HG02840 (cell line): ENCODE results near the gene SPEF1.
"Not testable (repeated sequence)": the region's sequence is repeated elsewhere in the genome, so short reads cannot be mapped to it uniquely, and the experiment has no call there.

Experiments
- ATAC-seq: cut with Tn5 transposase; IDR thresholded peaks from one replicate; pipeline ENCODE4 v1.9.1; 2021; ENCODE audit warnings: mild to moderate bottlenecking, moderate library complexity, moderate number of reproducible peaks; ENCODE audit not compliant: unreplicated experiment, low FRiP score

The SPEF1 gene, protein sequence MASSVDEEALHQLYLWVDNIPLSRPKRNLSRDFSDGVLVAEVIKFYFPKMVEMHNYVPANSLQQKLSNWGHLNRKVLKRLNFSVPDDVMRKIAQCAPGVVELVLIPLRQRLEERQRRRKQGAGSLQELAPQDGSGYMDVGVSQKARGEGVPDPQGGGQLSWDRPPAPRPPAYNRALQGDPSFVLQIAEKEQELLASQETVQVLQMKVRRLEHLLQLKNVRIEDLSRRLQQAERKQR

GRCh38 chr20:3781153-3781910, at the start of gene SPEF1:
TSS of gene SPEF1 (minus strand) at chr20:3781448. CDS start at chr20:3781287, 161 bp downstream.
- peak; percentile 52 for ATAC-seq

- not testable (repeated sequence) for ATAC-seq
These were observed 48.6 kb upstream of the SPEF1 start for GRCh38 chr20:3829891-3830290.

GRCh38 chr20:3828798-3829197, 47.5 kb upstream of the SPEF1 start:
- ATAC-seq: no peak

DNA sequence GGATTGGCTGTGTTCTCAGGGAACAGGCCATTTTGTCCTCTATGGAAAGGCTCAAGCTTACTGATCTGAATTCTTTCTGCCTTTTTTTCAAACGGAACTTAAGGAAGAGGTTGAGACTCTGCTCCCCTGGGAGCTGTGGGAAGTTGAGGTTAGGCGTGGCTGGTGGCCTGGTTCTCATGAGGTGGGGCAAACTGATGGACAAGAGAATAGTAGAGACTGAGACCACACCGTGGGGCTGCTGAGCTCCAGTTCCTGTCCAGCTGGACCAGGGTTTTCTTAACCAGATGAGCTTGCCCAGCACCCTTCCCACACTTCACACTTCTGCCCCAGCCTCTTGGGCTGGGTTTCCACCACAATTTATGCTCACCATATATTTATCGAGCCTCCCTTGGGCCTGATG, 45.2 kb upstream of the SPEF1 start:
- ATAC-seq: no peak

DNA sequence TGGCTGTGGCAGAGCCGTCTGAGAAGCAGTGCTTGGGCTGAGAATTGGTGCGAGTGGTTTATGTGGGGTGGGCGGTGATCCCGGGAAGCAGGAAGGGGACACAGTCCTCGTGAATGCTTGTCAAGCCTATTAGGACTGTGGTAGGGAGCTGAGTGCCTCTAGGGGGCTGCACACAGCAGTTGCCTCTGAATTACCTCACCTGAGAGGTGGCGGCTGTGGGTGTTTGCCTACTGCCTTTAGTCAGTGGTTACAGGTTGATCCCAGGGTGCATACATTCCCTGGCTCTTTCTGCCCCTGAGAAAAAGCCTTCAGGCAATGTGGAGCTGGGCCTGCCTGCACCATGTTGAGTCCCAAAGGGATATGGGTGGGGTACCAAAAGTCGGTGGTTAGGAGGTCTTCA, 44.3 kb upstream of the SPEF1 start:
- no peak for ATAC-seq

DNA sequence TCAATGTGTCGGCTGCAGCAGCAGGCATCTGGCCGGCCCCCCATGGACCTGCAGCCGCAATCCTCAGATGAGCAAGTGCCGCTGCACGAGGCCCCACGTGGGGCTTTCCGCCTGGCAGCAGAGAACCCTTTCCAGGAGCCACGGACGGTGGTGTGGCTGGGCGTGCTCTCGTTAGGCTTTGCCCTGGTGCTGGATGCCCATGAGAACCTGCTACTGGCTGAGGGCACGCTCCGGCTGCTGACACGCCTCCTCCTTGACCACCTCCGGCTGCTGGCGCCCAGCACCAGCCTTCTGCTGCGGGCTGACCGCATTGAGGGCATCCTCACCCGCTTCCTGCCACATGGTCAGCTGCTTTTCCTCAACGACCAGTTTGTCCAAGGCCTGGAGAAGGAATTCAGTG, 42.6 kb upstream of the SPEF1 start:
- no peak for ATAC-seq

GRCh38 chr20:3821996-3822395, 40.7 kb upstream of the SPEF1 start:
- ATAC-seq: no peak

GRCh38 chr20:3820901-3821727, 39.9 kb upstream of the SPEF1 start:
- ATAC-seq: no peak

DNA sequence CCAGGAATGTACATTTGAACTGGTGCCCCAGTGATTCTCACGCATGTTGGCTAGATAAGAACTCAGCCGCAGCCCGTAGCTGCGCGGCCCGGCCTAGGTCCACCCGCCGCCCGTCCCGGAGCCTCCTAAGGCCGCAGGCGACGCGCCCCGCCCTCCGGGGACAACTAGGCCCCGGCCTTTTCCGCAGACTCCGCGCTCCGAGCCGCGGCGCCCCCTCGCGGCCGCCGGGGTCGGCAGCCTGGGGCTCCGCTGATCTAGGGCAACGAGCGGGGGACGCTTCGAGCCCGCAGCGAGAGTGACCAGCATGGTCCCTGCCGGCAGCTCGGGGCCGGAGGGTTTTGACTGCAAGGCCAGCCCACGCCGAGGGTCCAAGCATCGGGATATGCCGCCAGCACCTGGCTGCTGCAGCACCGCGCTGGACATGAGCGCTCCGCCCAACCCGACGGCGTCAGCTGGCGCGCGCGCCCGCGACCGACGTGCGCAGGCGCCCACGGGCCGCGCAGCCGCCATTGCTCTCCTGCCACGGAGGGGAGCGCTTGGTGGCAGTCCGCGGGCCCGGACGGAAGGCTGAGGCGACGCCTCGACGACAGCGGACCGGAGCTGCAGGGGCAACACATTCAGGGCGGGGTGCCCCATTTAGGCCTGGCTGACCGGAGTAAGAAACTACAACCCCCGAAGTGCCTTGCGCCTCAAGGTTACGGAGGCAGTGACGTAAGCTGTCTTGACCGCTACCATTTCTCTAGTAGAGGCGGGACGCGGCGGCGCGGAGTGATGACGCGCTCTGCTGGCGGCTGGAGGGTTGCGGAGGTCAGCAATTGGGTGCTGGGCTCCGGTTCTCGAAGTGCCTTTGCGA, 39.0 kb upstream of the SPEF1 start, which contains the start of gene AP5S1:
AP5S1 (plus strand) TSS at position 500 of the 853 bp plus-strand sequence. CDS start 1,571 bp downstream, outside the sequence.
- ATAC-seq: peak; percentile 81

DNA sequence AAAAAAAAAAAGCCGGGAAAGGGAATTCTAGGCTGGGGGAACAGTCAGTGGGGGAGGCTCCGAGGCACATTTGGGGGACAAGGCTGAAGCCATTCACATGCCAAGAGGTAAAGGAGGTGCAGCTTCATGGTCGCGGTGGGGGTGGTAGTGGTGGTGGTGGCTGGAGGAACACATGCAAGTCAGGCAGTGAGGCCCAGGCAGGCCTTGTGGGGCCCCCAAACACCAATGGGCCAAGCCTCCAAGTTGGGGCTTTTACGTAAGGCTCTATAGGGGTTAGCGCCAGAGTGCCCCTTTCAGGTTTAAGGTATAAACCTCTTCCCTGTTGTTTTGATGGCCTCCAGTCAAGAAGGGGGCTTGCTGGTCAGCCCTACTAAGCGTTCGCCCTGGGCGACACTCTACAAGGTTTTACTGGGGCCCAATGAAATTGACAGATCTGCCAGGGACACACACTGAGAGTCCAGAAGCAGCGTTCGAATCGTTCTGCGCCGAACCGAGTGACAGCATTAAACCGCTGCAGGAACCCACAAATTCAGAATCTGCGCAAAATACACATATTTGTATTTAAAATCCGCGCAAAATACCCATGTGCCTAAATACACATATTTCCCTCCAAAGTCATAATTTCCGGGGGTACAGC, 38.3 kb upstream of the SPEF1 start:
- no peak for ATAC-seq

- no peak for ATAC-seq
These were observed 37.2 kb upstream of the SPEF1 start for GRCh38 chr20:3818155-3819151.

- no peak for ATAC-seq
These were observed 34.6 kb upstream of the SPEF1 start for GRCh38 chr20:3815703-3816315.

DNA sequence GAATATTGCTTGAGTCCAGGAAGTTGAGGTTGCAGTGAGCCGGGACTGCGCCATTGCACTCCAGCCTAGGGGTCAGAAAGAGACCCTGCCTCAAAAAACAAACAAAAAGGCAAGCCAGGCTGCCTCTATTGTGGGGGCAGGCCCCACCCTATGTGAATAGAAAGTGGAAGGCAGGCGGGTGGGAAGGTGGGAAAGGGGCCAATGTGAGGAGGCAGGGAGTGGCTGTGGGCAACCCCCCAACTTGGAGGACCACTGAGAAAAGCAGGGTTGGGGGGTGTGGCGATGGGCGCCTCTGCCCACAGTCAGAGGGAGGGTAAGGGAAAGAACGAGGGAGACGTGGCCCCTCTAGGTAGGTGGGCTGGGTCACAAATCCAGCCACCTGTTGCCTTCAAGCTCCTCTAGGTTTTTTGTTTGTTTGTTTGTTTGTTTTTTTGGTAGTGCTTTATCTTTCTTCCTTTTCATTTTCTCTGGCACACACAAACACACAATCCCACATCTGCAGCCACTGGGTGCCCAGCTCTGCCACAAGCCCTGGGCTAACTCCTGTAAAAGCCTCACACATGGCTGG, 33.8 kb upstream of the SPEF1 start:
- no peak for ATAC-seq

DNA sequence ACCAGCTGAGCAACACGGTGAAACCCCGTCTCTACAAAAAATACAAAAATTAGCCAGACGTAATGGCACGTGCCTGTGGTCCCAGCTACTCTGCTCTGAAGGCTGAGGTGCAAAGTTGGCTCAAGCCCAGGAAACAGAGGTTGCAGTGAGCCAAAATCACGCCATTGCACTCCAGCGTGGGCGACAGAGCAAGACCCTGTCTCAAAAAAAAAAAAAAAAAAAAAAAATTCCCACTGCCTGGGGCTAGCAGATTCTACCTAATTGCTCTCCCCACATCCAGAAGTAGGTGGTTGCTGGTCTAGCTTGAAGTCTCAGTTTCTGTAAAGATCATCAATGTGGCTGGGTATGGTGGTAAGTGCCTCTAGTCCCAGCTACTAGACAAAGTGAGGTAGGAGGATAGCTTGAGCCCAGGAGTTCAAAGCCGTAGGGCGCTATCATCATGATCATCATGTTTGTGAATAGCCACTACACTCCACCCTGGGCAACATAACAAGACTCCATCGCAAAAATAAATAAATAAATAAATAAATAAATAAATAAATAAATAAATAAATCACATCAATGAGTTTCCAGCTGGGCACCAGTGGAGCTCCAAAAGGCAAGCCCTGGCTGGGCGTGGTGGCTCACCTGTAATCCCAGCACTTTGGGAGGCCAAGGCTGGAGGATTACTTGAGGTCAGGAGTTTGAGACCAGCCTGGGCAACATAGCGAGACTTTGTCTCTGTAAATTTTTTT, 32.8 kb upstream of the SPEF1 start:
- no peak for ATAC-seq

GRCh38 chr20:3812975-3813847, 32.0 kb upstream of the SPEF1 start:
- no peak for ATAC-seq

DNA sequence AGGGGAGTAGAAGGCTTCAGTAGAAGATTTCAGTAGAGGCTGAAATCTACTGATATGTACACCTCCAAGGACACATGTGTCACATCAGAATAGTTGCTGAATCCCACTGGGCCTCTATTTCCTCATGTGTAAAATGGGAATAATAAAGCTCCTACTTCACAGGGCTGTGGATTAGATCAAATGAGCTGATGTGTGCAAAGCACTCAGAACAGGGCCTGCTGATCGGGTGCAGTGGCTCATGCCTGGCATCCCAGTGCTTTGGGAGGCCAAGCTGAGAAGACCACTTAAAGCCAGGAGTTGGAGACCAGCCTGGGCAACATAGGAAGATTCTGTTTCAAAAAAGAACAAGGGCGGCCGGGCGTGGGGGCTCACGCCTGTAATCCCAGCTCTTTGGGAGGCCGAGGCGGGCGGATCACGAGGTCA, 31.0 kb upstream of the SPEF1 start:
- ATAC-seq: no peak
